B cell (primary cell): ENCODE data around the gene MID2.
"Not testable (repeated sequence)": the region's sequence is repeated elsewhere in the genome, so short reads cannot be mapped to it uniquely, and the experiment has no call there.

Experiments used
- EZH2 ChIP-seq: IDR thresholded peaks from 2 replicates; pipeline ENCODE4 v1.6.1; 2012; ENCODE audit warnings: borderline replicate concordance, low read depth, mild to moderate bottlenecking, moderate library complexity, low read length; ENCODE audit not compliant: insufficient read depth, poor library complexity, severe bottlenecking
- TF ChIP-seq, protein P1 (sequence below): fragments of 200-600 bp; IDR thresholded peaks from one replicate; pipeline ENCODE4 v1.8.0; 2022; ENCODE audit warnings: antibody characterized with exemption, mild to moderate bottlenecking

DNA sequence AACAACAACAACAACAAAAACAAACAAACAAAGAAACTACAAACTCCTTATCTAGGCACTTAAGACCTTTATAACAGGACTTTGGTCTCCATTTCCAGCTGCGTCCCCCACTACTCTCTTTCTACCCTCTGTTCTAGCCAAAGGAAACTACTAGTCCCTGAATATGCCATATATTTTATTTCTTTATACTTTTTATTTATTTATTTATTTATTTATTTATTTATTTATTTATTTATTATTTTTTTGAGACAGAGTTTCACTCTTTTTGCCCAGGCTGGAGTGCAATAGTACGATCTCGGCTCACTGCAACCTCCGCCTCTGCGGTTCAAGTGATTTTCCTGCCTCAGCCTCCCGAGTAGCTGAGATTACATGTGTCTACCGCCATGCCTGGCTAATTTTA is 26.0 kb downstream of the MID2 start:
- not testable (repeated sequence) for TF ChIP-seq EZH2
- TF ChIP-seq, protein P1, sequence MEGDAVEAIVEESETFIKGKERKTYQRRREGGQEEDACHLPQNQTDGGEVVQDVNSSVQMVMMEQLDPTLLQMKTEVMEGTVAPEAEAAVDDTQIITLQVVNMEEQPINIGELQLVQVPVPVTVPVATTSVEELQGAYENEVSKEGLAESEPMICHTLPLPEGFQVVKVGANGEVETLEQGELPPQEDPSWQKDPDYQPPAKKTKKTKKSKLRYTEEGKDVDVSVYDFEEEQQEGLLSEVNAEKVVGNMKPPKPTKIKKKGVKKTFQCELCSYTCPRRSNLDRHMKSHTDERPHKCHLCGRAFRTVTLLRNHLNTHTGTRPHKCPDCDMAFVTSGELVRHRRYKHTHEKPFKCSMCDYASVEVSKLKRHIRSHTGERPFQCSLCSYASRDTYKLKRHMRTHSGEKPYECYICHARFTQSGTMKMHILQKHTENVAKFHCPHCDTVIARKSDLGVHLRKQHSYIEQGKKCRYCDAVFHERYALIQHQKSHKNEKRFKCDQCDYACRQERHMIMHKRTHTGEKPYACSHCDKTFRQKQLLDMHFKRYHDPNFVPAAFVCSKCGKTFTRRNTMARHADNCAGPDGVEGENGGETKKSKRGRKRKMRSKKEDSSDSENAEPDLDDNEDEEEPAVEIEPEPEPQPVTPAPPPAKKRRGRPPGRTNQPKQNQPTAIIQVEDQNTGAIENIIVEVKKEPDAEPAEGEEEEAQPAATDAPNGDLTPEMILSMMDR = not testable (repeated sequence)
